RCC 7860 (cell line): ENCODE measurements around the gene ATP11A.
"Not testable (repeated sequence)": the region's sequence is repeated elsewhere in the genome, so short reads cannot be mapped to it uniquely, and the experiment has no call there.

Experiments used
- DNase-seq: peaks from one replicate; pipeline ENCODE4 v3.0.0-alpha.2; 2015; ENCODE audit warnings: low spot score
- FAIRE-seq: peaks from 2 replicates; lab custom pipeline; 2012; peaks lifted over from hg19 to GRCh38; lab: Jason Lieb, UNC

The ATP11A gene

DNA sequence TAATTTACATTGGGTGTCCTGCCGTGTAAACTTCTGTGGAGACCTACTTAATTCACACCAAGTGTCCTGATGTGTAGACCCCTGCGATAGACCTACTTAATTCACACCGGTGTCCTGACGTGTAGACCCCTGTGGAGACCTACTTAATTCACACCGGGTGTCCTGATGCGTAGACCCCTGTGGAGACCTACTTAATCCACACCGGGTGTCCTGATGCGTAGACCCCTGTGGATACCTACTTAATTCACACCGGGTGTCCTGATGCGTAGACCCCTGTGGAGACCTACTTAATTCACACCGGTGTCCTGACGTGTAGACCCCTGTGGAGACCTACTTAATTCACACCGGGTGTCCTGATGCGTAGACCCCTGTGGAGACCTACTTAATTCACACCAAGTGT lies 97.0 kb downstream of the ATP11A start:
- not testable (repeated sequence) for DNase-seq, FAIRE-seq

DNA sequence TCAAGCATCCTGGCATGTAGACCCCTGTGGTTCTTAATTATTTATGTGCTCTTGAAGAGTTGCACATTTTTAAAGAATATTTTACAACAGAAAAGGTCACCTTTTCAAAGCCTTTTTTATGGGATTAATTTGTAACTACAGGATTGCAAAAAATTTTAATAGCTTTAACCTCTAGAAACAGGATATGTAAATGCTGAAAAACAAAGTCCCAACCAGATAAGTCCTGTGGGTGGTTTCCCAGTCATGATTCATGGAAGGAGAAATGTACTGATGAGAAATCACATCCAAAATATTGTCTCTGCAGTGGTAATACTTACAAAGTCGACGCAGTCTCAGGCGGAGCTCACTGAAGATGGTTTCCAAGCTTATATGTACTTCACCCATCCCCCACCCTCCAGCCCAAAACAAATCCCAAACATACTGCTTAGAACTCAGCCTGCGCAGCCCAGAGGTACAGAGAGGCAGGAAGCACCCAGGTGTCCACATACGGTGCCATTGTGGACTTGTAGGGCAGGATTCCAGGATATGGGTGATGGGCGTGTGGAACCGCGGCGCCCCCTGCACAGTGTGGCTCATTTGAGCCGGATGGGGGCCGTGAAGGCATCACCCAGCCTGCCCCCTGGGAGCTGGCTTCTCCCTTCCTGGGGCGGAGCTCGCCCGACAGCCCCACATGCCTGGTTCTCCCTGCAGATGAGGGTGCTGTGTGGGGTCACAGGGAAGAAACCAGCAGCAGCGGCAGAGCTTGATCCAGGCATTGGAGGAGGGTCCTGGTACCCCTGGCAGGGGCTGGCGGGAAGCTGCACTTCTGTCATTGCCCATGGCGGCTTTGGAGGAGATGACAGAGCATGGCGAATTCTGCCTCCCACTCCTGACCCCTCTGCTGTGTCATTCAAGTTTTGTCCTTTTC lies 101.2 kb downstream of the ATP11A start:
- no peak for FAIRE-seq
- no peak for DNase-seq

DNA sequence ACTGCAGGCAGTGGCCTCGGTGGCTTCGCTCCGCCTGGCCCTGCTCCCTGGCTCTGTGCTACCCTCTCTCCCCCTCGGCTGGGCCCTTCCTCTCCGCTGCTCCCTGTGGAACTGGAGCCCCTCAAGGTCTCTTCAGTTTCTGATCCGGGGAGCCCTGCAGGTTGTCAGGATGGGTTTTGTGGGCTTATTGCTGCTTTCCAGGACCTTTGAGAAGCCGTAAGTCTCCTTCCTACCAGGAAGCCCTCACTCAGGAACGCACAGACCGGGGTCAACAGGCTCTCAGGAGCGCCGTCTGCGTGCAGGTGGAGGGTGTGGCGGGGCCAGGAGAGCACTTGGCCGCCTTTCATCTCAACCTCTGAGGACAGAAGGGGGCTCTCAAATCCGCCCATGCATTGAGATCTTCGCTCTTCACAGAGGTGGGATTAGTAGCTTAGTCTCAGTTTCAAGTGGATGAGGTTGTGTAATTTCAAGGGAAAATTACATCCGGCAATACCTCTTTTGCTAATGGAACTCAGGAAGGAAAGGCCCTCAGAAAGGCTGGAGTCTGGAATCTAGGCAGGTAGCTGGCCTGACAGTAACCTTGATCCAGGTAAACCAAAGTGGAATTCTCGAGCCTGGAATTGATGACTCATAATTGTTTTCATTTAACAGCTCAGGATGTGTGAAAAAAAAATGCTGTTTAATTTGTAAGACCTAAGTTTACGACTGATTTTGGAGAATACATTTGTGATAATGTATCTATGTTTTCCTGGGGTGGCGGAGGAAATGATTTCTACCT lies 102.0 kb downstream of the ATP11A start:
- DNase-seq (no peak), FAIRE-seq (no peak)

DNA sequence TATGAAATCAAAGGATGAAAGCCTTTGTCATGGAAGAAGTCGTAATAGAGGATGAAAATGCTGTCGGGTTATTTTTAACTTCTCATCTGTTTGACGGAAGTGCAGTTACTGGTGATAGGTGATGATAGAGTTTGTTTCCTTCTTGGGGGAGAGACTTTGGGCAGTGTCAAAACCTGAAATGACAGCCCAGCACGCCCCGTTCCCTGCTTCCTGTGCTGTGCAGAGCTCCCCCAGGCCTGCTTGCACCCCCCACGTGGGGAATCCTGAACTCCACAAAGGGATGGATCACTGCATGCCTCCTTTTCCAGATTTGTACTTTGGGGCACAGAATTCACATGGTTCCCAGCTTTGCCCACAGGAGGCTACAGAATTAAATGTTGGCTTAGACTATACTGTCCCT lies 102.7 kb downstream of the ATP11A start:
- no peak for DNase-seq
- FAIRE-seq, result no peak

DNA sequence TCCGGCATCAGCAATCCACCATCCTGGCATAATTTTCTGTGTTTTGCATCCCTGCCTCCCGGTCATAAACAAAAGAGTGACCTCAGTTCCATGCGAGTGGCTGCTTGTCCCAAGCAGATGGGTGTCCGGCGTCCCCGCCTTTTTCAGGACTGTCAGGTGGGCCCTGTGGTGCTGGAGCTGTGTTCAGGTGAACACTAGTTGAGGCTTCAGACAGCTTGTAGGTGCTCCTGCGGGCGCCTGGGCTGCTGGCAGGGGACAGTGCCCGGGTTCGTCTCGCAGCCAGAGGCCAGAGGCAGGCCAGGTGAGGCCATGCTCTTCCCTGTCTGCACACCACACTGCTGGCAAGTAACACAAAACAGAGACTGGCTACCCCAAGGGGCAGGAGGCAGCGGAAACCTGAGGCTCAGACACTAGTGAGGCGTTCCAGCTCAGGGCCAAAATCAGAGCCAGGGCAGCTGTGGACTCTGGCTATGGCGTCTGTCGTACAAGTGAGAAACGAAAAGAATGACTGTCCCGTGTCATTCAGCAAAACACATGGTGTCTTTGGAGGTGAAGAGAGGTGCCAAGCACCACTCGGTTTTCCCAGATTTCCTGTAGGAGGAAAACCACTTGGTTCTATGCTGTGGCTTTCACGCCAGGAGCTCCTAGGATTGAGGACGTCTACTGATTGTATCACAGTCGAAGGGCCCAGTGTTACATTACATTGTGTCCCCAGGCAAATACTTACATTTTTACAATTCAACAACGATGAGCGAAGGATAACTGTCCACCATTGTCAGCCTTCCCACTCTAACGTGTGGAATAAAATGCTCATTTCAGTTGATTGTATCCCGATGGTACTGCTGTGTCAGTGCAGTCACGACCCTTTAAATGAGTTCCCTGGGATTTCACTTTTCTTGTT lies 104.0 kb downstream of the ATP11A start:
- FAIRE-seq (no peak), DNase-seq (no peak)

DNA sequence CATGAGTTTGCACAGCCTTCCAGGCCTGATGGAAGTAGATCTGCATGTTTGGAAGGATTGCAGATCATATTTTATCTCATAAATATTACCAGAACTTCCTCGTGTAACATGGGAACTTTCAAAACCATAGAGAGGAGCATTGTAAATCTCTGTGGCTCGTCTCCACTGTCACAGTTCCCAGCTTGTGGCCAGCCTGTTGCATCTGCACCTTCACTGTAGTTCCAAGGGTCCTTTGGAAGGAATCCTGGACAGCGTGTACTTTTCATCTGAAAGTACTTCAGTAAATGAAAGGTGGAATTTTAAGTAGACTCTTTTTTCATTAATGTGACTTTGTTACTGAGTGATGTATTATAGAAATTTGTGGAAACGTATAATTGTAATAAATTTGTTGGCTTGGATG lies 105.4 kb downstream of the ATP11A start:
- FAIRE-seq (no peak), DNase-seq (no peak)

DNA sequence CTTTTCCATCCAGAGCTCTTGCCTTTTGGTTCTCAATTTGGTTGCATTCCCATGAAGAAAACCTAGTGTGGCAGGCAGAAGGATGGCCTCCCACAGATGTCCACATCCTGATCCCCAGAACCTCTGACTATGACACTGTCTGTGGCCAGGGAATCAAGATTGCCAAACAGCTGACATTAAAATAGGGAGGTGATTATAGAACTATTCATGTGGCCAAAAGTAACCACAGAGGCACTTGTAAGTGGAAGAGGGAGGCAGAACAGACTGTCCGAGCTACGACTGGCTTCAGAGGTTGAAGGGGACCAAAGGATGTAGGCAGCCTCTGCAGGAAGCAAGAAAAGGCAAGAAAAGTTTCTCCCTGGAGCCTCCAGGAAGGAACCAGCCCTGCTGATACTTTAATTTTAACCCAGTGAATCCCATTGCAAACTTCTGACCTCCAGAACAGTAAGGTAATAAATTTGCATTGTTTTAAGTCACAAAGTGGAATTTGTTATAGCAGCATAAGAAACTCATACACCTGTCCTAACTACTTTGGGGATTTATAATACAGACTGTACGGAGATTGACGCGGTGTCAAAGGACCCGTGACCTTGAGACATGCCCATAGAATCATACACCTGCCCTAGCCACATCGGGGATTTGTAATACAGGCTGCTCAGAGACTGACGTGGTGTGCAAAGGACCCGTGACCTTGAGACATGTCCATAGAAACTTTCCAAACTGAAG lies 106.5 kb downstream of the ATP11A start:
- DNase-seq, result no peak
- no peak for FAIRE-seq

DNA sequence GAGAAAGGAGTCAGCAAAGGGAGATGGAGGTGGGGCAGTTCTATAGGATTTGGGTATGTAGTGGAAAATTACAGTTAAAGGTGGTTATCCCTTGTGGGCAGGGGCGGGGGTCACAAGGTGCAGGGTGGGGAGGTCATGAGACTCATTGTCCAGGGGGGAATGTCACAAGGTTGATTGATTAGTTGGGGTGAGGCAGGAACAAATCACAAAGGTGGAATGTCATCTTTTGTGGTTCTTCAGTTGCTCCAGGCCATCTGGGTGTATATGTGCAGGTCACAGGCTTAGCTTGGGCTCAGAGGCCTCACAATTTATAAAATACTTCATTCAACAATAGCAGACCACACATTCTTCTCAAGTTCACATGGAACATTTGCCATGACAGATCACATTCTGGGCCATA lies 109.6 kb downstream of the ATP11A start:
- DNase-seq, result no peak
- no peak for FAIRE-seq

DNA sequence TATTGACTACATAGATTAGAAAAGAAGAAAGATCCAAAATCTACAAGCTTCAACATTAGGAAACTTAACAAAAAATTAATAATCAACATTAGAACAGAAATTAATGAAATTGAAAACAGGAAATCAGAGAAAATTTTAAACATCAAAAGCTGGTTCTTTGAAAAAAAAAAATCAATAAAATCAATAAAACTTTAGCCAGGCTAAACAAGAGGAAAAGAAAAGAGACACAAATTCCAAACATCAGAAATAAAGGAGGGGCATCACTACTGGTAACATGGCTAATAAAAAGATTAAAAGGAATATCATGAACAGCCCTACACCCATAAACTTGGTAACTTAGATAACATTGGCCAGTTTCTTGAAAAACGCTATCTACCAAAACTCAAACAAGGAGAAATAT lies 110.2 kb downstream of the ATP11A start:
- FAIRE-seq (no peak), DNase-seq (no peak)

DNA sequence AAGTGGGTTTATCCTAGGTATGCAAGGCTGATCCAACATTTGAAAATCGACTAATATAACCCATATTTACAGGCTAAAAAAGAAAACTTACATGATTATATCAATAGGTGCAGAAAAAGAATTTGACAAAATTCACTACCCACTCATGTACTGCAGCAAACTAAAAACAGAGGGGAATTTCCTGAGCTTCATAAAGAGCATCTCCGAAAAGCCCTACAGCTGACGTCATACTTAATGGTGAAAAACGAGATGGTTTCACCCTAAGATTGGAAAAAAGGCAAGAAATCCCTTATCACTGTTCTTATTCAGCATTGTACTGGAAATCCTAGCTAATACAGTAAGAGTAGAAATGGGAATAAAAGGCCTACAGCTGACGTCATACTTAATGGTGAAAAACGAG lies 111.0 kb downstream of the ATP11A start:
- FAIRE-seq, DNase-seq: not testable (repeated sequence)

DNA sequence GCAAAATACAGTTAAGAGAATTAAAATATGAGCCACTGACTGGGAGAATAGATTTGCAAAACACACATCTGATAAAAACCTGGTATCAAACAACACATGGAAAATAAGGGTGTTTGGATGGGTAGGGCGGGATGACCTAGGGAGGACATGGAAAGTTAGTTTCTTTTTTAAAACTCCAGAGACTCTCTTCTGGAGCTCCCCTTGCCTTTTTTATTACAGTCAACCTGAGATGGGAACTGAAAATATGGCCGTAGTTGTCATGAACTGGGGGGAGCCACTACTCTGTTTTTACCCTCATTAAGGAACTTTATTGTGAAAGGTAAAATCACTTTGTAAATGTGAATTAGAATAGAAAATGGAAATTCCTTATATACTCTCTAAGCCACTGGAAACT lies 113.0 kb downstream of the ATP11A start:
- FAIRE-seq (no peak), DNase-seq (no peak)

DNA sequence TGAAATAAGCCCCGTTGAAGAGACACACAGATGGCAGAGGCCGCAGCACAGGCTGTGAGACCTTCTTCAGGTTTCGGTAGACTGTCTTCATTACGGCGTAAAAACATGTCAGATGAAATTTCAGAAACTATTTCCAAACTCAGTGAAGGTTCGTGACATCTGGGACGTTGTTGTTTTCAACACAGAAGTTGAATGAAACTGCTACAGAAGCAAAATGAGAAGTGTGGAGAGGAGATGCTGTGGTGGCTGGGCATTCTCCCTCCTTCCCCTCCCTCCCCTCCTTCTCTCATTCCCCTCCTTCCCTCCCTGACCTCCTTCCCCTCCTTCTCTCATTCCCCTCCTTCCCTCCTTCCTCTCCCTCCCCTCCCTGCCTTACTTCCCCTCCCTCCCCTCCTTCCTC lies 113.6 kb downstream of the ATP11A start:
- DNase-seq (no peak), FAIRE-seq (no peak)

DNA sequence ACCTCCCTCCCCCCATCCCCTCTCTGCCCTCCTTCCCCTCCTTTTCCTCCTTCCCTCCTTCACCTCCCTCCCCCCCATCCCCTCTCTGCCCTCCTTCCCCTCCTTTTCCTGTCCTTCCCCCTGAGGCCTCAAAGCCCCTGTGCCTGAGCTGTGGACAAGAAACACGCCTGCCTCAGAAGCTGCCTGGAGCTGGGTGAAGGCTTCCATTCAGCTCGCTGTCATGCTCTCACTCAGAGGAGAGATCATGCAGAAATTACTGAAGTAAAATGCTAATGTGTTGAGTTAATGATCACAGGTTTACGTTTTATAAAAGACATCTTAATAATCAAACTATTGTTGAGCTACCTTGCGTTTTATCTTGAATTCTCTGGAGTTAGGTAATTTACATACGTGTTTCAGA lies 114.5 kb downstream of the ATP11A start:
- FAIRE-seq, result no peak
- no peak for DNase-seq

DNA sequence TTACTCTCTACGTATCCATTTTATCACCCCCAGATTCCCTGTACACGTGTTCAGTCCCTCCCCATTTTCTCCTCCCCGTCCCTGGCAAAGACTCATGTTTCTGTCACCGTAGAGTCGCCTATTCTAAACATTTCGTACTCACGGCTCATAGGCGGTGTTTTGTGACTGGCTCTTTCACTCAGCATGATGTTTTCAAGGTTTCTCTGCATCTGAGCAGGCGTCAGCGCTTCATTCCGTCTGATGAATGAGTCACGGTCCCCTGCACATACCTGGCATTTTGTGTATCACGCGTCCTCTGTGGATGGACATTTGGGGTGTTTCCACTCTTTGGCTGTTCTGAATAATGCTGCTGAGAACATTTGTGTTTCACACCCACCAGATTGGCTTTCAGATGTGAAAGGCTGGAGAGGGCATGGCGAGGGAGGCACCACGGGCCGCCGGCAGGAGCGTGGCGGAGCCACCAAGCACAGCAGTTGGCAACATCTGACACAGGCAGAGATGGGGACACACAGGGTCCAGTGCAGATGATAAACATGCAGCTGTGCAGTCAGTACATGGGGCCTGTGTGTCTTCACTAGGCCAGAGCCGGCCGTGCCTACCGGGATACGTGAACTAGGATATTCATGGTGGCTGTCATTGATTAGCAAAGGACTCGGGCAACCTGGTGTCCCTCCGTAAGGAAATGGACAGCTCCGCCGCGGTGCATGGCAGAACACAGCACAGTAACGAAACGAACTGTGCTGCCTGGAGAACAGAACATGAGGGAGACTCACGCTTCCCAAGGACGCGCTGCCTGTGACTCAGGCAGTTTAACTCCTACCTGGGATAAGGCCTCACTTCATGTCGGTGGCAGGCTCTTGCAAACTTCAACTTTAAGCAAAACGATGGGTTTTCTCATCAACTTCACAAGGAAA lies 117.2 kb downstream of the ATP11A start:
- DNase-seq, result no peak
- no peak for FAIRE-seq

DNA sequence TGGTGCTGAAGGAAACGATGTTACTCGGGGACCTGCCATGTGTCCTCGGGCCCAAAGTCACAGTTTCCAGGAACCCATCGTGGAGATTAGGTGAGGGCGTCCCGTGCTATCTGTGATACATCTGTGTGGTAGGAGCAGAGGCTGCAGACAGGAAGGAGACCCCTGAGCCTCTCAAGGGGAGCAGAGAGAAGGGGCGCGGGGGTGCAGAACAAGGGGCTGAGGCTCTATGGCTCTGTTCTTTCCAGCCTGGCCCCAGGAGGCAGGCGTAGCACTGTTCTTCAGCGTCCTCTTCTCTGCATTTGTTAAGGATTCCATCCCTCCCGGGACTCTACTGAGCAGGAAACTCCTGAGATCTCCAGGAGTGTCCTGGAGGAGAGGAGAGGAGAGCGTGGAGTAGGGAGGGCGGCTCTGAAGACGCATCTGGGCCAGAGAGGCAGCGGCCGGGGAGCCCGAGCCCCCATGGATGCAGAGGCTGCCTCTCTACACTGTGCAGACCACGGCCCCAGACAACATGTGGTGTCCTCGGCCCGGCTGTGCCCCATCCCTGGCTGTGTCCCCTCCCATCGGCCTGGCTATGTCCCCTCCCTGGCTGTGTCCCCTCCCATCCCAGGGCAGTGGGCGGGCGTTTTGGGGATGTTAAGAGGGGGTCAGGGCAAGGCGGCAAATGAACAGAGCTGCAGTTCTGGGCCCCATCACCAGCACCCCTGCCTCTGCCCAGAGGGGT lies 118.0 kb downstream of the ATP11A start:
- no peak for FAIRE-seq
- no peak for DNase-seq

DNA sequence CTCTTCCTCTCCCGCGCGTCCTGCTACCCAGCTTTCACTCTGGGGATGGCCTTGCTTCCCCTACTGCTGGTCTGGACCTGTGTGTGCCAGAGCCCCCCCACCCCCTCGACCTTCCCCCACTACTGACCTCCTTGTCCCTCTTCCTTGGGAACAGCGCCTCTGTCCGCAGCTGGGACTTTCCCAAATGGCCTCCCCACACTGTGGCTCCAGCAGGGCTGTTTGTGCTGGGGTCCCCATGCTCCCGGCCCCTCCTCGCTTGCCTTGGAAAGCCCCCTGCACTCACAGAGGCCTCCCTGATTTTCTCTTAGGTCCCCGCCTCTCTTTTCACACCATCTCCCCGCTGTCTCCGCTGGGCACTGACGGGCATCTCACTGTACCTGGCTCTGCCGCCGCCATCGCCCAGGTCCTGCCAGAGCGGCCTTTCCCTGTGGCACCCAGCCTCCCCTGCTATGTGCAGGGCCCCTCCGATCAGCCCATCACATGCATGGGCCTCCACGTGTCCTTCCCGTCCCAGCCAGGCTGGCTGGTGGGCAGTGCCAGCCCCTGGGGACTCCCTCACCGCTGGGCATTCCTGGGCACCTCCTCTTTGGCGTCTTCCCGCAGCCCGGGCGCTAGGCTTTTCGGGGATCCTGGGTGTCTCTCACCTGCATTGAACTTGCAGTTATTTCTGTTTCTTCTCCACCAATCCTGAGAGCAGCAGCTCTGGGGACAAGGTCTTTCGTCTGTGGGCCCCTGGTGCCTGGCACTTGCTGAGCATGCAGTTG lies 118.7 kb downstream of the ATP11A start:
- DNase-seq (no peak), FAIRE-seq (no peak)

DNA sequence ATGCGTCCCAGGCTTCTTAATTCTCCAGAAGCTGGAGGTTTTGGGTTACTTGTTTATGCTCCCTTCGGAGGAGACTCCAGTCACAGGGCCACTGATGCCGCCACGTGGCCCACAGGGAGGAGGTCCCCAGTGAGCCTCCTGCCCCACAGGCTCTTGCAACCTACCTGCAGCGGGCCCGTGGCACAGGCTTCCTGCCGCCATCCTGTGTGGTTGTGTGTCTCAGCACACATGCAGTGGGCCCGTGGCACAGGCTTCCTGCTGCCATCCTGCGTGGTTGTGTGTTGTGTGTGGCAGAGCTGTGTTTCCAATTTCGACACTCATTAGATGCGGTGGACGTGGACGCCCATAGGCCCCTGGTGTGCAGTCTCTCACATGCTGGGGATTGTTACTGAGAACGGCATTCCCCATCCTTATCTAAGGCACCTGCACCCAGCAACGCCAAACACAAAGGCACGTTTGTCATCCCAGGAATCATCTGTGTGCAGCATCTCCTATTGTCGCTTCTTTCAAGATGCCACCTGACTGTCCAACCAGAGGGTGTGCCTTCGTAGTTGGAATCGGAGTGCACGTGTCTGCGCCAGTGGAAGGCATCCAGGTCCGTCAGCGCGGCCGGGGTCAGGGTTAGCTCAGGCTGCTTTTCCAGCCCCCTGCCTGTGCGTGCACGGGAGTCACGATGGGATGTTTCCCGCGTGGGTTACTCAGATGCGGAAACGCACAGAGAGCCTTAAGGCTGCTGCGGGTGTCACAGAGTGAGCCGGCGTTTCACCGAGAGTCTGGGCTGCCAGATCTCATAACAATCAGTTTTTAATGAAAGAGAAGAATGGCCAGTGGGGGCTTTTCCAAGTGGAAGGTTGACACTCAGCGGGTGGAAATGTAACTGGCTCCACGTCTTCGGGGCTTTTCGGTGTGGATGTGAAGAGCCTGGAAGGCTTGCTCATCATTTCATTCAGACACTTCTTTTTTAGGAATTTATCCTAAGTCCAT lies 119.8 kb downstream of the ATP11A start:
- DNase-seq (no peak), FAIRE-seq (no peak)
